Esophagus mucosa (tissue), 1 donor: ENCODE data around the gene ACTN2. TPM values are rescaled to one million over a fixed set of nuclear protein-coding genes. Genes with fewer than 3 reads are reported as not detected.

Experiments used
- ATAC-seq: fragments of 200-7000 bp; cut with Tn5 transposase; one replicate; pipeline ENCODE4 v1.9.1; 2020
- total RNA-seq: library from RNA; stranded (reverse); gene quantifications from one replicate; pipeline ENCODE4 v1.2.4, GENCODE V29; 2023
- donor health status: DM: yes; HTN: yes; CAD: no.

ACTN2 gene
- total RNA-seq, 1 donor from 2014 or later, result 0.24 TPM

DNA sequence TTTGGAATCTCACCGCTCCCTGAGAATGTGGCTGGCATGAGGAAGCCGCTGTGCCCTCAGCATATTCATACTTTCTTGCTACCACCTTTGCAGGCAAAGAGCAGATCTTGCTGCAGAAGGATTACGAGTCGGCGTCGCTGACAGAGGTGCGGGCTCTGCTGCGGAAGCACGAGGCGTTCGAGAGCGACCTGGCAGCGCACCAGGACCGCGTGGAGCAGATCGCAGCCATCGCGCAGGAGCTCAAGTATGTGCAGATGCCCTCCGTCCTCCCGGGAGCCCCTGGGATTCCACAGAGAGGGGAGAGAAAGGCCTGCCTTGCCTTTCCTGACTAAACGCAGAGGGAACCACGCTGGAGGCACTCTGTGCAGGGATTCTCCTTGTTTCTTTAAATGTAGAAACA is 58.2 kb downstream of the ACTN2 start:
- ATAC-seq, result no peak

DNA sequence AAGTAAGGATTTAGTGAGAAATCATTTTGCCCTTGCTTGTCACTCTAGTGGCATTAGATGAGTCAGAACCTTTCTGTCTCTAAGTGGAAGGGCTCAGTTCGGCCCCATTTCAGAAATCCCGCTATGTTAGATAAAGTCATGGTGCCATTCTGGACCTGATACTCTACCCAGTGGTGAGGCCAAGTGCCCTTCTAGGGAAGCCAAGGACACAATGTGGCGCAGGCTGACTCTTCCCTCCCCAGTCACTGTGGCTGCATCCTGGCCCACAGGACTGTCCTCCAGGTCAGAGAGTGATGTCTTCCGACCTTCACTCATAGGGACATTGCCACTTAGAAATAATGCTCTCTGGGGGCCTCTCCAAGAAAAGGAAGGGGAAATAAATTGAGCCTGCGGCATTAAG is 60.5 kb downstream of the ACTN2 start:
- ATAC-seq, result no peak

DNA sequence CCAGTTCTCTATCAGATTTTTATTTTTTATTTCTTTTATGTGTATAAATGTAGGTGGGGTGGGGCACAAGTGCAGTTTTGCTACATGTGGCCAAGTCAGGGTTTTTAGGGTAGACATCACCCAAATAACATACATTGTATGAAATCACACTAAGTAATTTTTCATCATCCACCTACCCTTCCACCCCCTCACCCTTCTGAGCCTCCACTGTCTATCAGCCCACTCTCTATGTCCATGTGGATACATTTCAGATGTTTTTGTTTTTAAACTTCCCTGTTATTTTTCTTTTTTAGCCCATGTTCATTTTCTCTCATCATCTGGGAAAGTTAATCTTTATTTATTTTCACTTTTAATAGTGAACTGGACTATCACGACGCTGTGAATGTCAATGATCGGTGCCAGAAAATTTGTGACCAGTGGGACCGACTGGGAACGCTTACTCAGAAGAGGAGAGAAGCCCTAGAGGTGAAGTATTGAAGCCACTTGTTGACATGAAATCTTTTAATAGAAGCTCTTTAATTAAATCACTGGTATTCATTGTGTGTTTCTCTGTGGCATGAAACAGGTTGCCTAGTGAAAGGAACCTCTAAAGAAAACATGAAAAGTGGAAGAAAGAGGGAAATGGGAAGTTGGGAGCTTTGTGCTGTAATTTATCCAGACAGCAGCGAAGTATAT is 61.1 kb downstream of the ACTN2 start:
- no peak for ATAC-seq

DNA sequence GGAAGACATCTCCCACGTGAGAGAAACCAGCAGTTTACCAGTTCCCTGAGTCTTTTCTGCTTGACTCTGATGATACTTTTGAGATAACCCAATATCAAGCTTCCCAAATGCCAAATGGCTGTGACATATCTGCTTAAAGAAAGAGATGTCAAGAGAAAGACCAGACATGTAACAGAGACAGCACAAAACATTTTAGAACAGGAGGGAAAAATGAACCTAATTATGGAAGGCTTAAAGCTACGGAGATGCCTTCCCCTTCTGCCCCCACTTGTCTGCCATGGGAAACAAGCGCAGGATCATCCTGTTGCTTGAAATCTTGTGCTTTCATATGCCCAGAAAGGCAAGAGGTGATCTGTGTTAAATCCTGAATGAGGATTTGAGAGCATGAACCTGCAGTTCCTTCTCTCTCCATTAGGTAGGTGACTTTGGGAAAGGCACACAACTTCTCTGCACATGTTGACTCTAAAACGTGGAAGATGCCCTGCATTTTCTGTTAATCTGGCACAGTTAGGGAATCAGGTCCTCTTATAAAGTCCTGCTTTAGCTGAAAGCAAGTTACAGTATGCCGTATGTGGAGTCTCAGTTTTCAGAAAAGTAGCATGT is 62.1 kb downstream of the ACTN2 start:
- ATAC-seq, result no peak

DNA sequence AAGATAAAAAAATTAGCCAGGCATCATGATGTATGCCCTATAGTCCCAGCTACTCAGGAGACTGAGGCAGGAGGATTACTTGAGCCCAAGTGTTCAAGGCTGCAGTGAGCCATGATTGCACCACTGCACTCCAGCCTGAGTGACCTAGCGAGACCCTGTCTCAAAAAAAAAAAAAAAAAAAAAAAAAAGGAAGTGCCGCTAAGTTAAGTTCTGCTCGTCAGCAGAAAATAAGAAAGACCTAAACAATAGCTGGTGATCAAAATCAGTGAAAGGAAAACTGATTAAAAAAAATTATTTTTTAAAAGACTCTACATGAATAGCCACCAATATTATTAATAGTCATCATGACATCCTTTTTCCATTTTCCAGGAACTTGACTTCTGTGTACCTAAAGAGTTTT is 64.6 kb downstream of the ACTN2 start:
- no peak for ATAC-seq

DNA sequence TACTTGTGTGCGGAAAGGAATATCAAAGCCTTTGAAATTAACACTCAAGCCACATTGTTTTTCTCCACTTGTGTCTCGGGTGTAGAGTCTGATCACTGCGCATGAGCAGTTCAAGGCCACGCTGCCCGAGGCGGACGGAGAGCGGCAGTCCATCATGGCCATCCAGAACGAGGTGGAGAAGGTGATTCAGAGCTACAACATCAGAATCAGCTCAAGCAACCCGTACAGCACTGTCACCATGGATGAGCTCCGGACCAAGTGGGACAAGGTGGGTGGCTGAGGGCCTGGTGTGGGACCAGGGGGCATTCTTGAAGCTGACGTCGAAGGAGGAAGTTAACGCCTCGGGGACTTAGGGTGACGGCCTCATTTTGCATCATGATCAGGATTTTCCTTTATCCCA is 65.1 kb downstream of the ACTN2 start:
- no peak for ATAC-seq

DNA sequence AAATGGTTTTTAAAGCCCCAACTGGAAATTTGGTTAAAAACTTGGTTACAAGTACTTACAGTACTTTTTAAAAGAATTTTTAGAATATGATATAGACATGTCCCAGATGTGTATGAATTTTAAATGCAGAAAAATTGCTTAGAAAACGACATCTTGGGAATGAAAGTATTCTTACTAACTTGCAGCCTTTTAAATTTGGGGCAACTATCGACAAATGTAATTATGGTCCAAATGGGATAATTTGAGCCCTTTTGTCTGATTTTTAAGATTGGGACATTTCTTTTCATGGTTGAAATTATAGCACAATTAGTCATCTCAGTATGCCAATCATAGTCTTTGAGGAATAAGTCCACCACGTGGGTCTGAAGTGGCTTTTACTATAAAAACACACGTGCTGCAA is 65.6 kb downstream of the ACTN2 start:
- ATAC-seq, result no peak

DNA sequence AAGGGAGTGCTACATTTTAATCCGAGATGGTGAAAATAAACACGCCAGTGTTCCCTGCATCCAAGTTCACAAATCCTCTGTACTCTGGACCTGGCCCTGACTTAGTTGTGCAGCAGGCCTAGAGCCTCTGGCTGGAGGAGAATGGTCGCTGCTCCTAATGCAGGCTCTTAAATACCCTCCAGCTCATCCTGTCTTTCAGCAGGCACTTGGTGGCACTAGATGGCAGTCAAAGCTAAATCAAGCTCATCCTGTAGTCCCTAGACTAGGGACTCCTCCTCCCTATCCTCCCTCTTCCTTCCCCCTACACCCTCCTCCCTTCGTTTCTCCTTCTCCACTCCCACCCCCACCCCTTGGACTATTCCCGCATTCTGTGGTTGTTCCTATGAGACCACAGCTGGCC is 67.2 kb downstream of the ACTN2 start:
- peak; percentile 32 for ATAC-seq

DNA sequence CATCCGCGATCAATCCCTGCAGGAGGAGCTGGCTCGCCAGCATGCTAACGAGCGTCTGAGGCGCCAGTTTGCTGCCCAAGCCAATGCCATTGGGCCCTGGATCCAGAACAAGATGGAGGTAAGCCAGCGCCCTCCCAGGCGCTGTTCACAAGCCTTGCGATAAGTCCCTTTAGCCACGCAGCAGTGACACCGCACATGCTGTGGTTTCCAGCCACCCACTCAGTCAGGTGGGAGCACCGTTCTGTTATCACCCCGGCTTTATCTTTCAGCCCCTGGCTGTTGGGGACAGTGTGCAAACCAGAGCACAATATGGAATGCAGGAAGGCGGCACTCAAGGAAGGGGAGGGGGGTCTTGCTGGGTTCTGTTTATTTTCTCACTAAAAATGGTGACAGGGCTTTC is 67.7 kb downstream of the ACTN2 start:
- ATAC-seq, result no peak

DNA sequence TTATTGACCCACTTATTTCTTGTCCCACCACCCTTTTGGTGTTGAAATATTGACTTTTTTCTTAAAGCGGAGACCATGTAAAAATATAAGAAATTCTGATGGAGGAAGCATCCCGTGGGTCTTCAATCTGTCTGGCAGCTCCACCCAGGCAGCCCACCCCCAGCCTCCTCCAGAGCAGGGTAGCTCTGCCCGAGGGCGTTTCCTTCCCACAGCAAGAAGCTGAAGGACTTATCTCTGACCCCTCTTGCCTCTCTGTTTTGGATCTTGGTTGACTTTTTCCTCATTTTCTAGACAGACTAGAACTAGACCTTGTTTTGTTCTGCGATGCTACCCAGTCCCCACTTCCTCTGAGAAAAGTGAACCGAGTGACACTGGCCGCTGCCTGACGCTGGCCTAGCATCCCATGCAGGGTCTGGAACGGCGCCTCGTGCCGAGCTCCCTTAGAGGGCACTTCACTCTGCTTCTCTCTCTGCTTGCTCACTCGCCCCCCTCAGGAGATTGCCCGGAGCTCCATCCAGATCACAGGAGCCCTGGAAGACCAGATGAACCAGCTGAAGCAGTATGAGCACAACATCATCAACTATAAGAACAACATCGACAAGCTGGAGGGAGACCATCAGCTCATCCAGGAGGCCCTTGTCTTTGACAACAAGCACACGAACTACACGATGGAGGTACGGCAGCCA is 68.4 kb downstream of the ACTN2 start:
- no peak for ATAC-seq

DNA sequence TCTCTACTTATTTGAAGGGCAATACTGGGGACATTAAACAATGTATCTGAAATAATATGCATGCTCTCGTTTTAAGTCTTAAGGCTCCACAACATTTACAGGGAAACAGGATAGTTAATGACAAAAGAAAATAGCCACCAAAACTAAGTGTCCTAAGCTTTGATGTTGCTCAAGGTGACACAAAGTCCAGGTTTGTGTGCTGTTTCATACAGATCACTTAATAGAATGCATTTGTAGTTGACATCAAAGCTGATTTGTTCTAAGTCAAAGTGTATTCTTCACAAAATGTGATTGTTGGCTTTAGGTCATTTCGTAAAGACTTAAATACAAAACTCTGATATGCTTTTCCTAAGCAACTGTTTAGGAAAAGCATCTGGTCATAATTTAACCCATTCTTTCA is 71.3 kb downstream of the ACTN2 start:
- ATAC-seq, result no peak

DNA sequence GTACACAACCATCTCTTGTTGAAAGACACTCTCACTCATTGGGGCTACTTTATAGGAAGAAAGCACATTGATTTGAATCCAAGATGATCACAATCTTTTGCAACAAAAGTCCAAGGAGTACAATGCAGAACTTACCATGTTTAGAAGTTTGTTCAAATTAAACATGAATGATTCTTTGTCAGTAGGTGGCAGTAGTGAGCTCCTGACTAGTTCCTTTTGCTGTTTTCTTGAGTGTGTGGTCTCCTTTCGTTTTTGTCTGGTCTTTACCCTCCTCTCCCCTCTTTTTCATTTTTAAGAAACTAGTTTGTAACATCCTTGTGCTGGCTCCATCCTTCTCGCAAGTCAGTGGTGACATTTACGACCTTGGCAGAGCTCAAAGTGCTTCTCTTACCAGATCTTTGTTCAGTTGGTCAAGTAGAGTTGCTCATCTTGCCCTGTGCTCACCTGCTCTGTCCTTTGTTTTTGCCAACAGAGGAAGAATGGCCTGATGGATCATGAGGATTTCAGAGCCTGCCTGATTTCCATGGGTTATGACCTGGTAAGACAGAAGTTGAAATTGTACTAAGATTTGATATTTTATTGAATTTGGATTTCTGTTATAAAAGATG is 73.1 kb downstream of the ACTN2 start:
- ATAC-seq, result no peak

DNA sequence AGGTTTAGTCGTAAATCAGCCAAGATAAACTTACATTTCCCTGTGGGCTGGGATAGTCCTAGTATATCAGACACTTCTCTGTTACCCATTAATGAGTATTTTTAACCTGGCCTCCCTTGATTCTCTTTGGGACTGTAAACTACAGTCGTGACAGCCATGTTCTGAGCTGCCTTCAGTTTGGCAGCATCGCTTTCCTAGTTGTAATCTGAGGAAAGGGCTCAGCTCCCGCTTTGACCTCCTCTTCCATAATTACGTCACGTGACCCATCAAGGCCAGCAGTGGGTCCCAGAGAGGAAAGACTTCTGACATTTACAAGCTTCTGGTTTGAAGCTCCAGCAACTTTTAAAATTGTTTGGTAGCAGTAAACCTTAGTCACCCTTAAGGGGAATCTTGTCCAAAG is 74.2 kb downstream of the ACTN2 start:
- ATAC-seq, result no peak

DNA sequence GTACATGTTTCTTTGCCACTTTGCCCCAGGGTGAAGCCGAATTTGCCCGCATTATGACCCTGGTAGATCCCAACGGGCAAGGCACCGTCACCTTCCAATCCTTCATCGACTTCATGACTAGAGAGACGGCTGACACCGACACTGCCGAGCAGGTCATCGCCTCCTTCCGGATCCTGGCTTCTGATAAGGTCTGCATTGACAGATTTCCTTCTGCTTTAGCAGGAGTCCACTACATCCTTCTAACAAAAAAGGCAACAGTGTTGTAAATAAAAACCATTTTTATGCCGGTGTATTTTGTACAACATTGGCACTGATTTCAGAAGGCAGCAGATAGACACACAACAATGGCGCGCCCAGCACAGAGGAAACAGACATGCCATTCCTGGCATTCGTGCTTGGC is 74.7 kb downstream of the ACTN2 start:
- no peak for ATAC-seq

DNA sequence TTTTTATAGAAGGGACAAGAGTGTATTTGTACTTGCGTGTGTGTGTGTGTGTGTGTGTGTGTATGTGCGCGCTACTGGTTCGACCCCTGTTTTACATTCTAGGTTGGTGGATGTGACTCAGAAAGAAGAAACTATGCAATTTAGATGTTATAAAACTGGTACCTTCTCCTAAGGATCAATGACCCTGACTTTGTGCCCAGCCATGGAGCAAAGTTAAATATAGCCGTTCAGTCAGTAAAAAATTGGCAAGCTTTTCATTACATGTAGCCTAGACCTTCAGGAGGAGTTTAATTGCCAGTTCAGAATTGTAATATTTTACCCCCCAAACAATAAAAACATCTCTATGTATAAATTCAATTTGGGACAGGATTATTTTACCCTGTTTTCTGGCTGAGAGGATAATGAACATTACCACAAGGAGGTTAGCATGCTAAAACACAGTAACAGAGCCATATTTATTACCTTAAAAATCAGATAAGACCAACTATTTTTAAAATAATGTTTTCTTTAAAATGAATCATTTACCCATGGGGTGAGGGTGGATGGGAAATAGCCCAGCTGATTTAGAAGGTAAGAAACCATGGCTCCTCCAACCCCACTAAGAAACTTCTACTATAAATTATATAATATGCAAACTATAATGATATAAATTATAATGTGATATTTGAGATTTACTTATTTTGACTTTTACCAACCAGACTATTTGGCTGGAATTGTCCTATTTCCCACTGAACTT is 75.3 kb downstream of the ACTN2 start:
- no peak for ATAC-seq

DNA sequence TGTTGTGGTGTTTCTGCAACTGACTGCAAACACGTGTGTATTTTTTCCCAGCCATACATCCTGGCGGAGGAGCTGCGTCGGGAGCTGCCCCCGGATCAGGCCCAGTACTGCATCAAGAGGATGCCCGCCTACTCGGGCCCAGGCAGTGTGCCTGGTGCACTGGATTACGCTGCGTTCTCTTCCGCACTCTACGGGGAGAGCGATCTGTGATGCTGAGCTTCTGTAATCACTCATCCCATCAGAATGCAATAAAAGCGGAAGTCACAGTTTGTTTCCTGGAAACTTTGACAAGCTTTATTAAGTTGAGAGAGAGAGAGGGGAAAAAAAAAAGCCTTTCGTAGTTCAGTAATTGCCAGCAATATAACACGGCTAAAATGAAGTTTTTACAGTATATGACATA is 76.1 kb downstream of the ACTN2 start:
- no peak for ATAC-seq

DNA sequence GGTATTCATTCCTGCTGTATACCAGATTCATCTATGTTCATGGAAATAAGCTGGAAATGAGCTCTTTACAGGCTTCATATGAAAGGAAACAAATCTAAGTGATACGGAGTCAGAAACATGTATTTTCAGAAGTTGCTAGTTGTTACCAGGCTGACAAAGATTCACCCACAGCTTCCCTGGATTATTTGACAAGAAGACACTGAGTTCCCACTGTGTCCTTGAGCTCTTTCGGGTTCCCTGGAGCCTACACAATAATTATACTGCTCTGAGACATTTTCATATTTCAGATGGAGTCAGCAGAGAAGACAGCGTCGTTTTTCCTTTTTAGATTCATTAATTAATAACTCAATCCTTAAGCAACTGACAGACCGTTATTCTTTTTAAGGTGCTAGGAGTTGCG is 79.5 kb downstream of the ACTN2 start:
- no peak for ATAC-seq

DNA sequence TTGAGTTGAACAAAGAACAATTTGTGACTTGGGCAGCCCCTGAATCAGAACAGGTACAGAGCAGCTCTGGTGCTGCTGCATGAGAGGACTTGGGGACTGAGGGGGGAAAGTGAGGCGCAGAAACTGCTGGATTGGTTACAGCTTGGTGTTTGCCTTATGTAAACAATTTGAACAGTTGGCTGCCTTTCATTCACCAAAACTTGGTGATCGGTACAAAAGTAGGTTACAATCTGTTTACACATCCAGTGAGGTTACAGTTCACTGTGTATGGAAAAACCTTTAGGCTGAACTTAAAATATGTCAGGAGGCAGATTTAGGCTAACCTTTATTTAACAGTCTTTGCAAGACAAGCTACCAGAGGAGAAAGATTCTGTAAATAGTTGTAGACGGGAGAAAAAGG is 80.2 kb downstream of the ACTN2 start:
- no peak for ATAC-seq

DNA sequence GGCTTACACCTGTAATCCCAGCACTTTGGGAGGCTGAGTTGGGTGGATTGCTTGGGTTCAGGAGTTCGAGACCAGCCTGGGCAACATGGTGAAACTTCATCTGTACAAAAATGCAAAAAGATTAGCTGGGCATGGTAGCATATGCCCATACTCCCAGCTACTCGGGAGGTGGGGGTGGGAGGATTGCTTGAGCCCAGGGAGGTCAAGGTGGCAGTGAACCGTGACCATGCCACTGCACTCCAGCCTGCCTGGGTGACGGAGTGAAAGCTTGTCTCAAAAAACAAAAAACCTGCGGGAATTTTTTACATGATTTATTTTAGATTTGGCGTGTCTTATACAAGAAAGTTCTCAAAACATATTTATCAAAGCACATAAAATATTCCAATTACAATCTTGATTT is 81.0 kb downstream of the ACTN2 start:
- ATAC-seq, result no peak

DNA sequence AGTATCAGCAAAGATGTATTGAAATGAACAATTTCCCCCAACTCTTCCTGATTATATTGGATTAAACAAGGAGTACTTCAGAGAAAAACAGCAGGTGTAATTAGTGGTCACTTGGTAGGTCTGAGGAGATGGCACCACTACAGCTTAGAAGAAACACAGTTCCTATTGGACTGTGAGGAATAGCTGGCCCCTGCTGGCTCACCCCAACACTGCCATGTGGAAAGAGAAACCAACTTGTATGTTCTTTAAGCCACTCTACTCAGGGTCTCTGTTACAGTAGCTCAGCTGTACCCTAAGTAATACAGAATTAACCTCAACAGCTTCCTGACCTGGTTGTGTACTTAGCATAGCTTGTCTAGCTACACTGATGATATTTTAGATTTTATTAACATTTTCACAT is 82.3 kb downstream of the ACTN2 start:
- ATAC-seq, result no peak

DNA sequence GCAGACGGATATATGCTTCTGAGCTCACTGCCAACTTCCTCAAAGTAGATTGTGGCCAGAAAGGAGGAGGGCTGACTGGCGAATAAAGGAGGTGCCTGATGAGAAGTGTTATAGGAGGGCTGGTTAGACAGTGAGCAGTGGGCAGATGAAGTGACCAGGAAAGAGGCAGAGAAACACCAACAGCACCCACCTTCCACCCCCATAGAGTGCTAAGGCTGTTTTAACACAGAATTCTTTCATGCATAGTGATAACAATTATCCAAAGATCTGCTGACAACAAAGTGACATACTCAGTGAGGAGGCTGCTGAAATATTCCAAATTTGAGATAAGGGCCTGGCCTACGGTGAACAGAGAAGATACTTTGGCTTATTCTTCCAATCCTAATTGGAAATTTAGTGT is 87.6 kb downstream of the ACTN2 start:
- no peak for ATAC-seq

DNA sequence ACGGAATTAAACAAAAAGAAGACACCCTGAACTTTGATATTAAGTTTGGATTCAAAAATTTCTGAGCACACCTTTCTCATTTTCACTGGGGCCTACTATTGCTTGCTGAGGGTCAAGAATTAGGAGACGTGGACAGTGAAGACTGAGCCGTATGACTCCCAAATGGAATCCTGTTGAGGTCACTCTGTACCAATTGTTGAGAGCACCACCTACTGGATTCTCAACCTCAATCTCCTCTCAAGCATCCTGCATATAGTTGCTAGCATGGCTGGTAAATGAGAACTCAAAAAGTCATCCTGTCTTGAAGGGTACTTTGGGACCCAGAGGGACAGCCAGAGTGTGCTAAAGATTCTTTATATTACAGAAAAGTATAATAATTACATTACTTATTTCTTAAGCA is 88.6 kb downstream of the ACTN2 start:
- no peak for ATAC-seq

DNA sequence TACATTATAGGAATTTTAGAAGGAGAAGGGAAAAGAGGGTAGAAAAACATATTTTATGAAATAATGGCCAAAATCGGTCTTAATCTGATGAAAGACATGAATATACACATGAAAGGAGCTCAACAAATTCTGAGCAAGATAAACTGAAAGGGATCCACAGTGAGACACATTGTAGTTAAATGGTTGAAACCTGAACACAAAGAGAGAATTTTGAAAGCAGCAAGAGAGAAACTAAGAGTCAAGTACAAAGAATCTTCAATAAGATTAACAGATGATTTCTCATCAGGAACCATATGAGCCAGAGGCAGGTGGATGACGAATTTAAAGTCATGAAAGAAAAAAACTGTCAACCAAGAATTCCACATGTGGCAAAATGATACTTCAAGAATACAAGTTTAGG is 93.0 kb downstream of the ACTN2 start:
- ATAC-seq, result no peak
